ENCODE measurements around the gene C5orf24. TPM values are rescaled to one million over a fixed set of nuclear protein-coding genes. Genes with fewer than 3 reads are reported as not detected.

The C5orf24 gene
- total RNA-seq, 1 donor from 2014 or later = 53.3 TPM

GRCh38 chr5:134873494-134873893, 27.7 kb downstream of the C5orf24 start:
- Mint-ChIP-seq H3K36me3 (peaks cover 3% of the 10 kb centered on the region), H3K4me3 (peak overlapping the region; percentile 95), H3K4me1 (peaks cover 26% of the 10 kb centered on the region), H3K9me3 (no peaks in the 10 kb centered on the region), H3K27ac (no peak overlapping the region), H3K27me3 (ENCODE audit: insufficient read depth, low read depth) (no peaks in the 10 kb centered on the region)
- Histone ChIP-seq H3K36me3 (no peaks in the 10 kb centered on the region), H2AFZ (replicated peaks) (peak overlapping the region; percentile 81), H3K9ac (no peak overlapping the region), H3F3A (ENCODE audit: low read depth) (peaks cover 3% of the 10 kb centered on the region), H3K4me2 (peak overlapping the region; percentile 86), H3K4me3 (no peak overlapping the region), H3K4me1 (peaks cover 11% of the 10 kb centered on the region), H3K27ac (no peak overlapping the region), H4K20me1 (ENCODE audit: low read depth) (no peaks in the 10 kb centered on the region), H3K9me3 (ENCODE audit: low read depth) (no peaks in the 10 kb centered on the region), H3K79me2 (ENCODE audit: low read depth) (peaks cover 20% of the 10 kb centered on the region), H3K27me3 (no peaks in the 10 kb centered on the region)
- TF ChIP-seq, protein P1, sequence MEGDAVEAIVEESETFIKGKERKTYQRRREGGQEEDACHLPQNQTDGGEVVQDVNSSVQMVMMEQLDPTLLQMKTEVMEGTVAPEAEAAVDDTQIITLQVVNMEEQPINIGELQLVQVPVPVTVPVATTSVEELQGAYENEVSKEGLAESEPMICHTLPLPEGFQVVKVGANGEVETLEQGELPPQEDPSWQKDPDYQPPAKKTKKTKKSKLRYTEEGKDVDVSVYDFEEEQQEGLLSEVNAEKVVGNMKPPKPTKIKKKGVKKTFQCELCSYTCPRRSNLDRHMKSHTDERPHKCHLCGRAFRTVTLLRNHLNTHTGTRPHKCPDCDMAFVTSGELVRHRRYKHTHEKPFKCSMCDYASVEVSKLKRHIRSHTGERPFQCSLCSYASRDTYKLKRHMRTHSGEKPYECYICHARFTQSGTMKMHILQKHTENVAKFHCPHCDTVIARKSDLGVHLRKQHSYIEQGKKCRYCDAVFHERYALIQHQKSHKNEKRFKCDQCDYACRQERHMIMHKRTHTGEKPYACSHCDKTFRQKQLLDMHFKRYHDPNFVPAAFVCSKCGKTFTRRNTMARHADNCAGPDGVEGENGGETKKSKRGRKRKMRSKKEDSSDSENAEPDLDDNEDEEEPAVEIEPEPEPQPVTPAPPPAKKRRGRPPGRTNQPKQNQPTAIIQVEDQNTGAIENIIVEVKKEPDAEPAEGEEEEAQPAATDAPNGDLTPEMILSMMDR (IDR thresholded peaks at IDR 0.05) = no peak
- no peak for TF ChIP-seq EZH2 (IDR thresholded peaks at IDR 0.05)
- no peak for TF ChIP-seq EZH2phosphoT487 (IDR thresholded peaks at IDR 0.05)
- DNase-seq (ENCODE audit: low spot score) = peak; percentile 9

- Histone ChIP-seq H2AFZ (replicated peaks) (peak within 1 kb of the TSS; percentile 81), H3K79me2 (ENCODE audit: low read depth) (peaks cover 24% of the 10 kb centered on the region), H3K4me3 (peak within 1 kb of the TSS; percentile 71), H3F3A (ENCODE audit: low read depth) (peaks cover 3% of the 10 kb centered on the region), H3K27me3 (no peaks in the 10 kb centered on the region), H3K27ac (peak within 1 kb of the TSS; percentile 49), H3K9me3 (ENCODE audit: low read depth) (no peaks in the 10 kb centered on the region), H3K4me1 (peaks cover 11% of the 10 kb centered on the region), H4K20me1 (ENCODE audit: low read depth) (no peaks in the 10 kb centered on the region), H3K4me2 (peak within 1 kb of the TSS; percentile 86), H3K9ac (peak within 1 kb of the TSS; percentile 63), H3K36me3 (no peaks in the 10 kb centered on the region)
- Mint-ChIP-seq H3K27me3 (ENCODE audit: insufficient read depth, low read depth) (no peaks in the 10 kb centered on the region), H3K36me3 (peaks cover 3% of the 10 kb centered on the region), H3K4me3 (peak within 1 kb of the TSS; percentile 95), H3K9me3 (no peaks in the 10 kb centered on the region), H3K4me1 (peaks cover 29% of the 10 kb centered on the region), H3K27ac (peak within 1 kb of the TSS; percentile 95)
- TF ChIP-seq, protein P1 (IDR thresholded peaks at IDR 0.05) = no peak
- TF ChIP-seq EZH2 (IDR thresholded peaks at IDR 0.05) (no peak), EZH2phosphoT487 (IDR thresholded peaks at IDR 0.05) (no peak)
- DNase-seq (ENCODE audit: low spot score) = peak; percentile 96
Measured at GRCh38 chr5:134873987-134874830, 28.4 kb downstream of the C5orf24 start, which contains the start of gene TXNDC15. Gene TXNDC15, plus strand, starts transcription at chr5:134874371. Its CDS starts 57 bp downstream, at chr5:134874428.

- no peak overlapping the region for H3K27ac ChIP-seq
- H4K20me1 ChIP-seq (ENCODE audit: low read depth) = no peaks in the 10 kb centered on the region
- peak overlapping the region; percentile 63 for H3K9ac ChIP-seq
- H3K9me3 Mint-ChIP-seq = no peaks in the 10 kb centered on the region
- peaks cover 3% of the 10 kb centered on the region for H3F3A ChIP-seq (ENCODE audit: low read depth)
- peak overlapping the region; percentile 81 for H2AFZ ChIP-seq (replicated peaks)
- H3K79me2 ChIP-seq (ENCODE audit: low read depth) = peaks cover 27% of the 10 kb centered on the region
- H3K36me3 Mint-ChIP-seq = peaks cover 4% of the 10 kb centered on the region
- no peaks in the 10 kb centered on the region for H3K9me3 ChIP-seq (ENCODE audit: low read depth)
- H3K4me1 Mint-ChIP-seq = peaks cover 32% of the 10 kb centered on the region
- TF ChIP-seq EZH2phosphoT487 (IDR thresholded peaks at IDR 0.05) (no peak), EZH2 (IDR thresholded peaks at IDR 0.05) (peak; percentile 21)
- TF ChIP-seq, protein P1 (IDR thresholded peaks at IDR 0.05) = no peak
- DNase-seq (ENCODE audit: low spot score) = peak; percentile 40
- peak overlapping the region; percentile 95 for H3K4me3 Mint-ChIP-seq
- no peaks in the 10 kb centered on the region for H3K27me3 Mint-ChIP-seq (ENCODE audit: insufficient read depth, low read depth)
- peak overlapping the region; percentile 86 for H3K4me2 ChIP-seq
- H3K4me3 ChIP-seq = peak overlapping the region; percentile 71
- H3K4me1 ChIP-seq = peaks cover 11% of the 10 kb centered on the region
- H3K27ac Mint-ChIP-seq = peak overlapping the region; percentile 95
- no peaks in the 10 kb centered on the region for H3K36me3 ChIP-seq
- no peaks in the 10 kb centered on the region for H3K27me3 ChIP-seq
Measured at GRCh38 chr5:134874831-134875655, 29.3 kb downstream of the C5orf24 start.

Measured in neural progenitor cell (in vitro differentiated cells).